Keratinocyte (primary cell): ENCODE measurements around the gene ACAN. TPM values are rescaled to one million over a fixed set of nuclear protein-coding genes. Genes with fewer than 3 reads are reported as not detected.

Experiments
- DNase-seq: peaks from one replicate; pipeline ENCODE4 v3.0.0-alpha.2; 2011; ENCODE audit warnings: low read depth, missing footprints, low spot score
- FAIRE-seq: peaks from 2 replicates; lab custom pipeline; 2011; peaks lifted over from hg19 to GRCh38; lab: Jason Lieb, UNC
- H2AFZ ChIP-seq: 2 replicates; pipeline ENCODE4 v1.6.0; 2012; ENCODE audit warnings: low read length, control low read depth, inconsistent platforms; ENCODE audit not compliant: control insufficient read depth
- H3K27ac ChIP-seq: 2 replicates; pipeline ENCODE4 v1.5.1; 2011; ENCODE audit warnings: low read length; ENCODE audit not compliant: control insufficient read depth, insufficient read depth
- H3K27me3 ChIP-seq: 3 replicates; pipeline ENCODE4 v1.6.0; 2011; ENCODE audit warnings: low read length; ENCODE audit not compliant: control insufficient read depth, insufficient read depth; ENCODE audit errors: extremely low read depth
- H3K36me3 ChIP-seq, 2 experiments: 2 replicates in 1 of 2; 3 replicates in 1 of 2; pipeline ENCODE4 v1.5.1; 2011; ENCODE audit warnings: low read length in 2 of 2, mild to moderate bottlenecking in 1 of 2; ENCODE audit not compliant: control insufficient read depth in 2 of 2, insufficient read depth in 2 of 2; ENCODE audit errors: extremely low read depth in 1 of 2
- H3K4me1 ChIP-seq: 3 replicates; pipeline ENCODE4 v1.5.1; 2011; ENCODE audit warnings: low read length; ENCODE audit not compliant: control insufficient read depth, insufficient read depth; ENCODE audit errors: extremely low read depth
- H3K4me2 ChIP-seq: 3 replicates; pipeline ENCODE4 v1.6.0; 2011; ENCODE audit warnings: low read depth, low read length; ENCODE audit not compliant: control insufficient read depth, insufficient read depth; ENCODE audit errors: extremely low read depth
- H3K4me3 ChIP-seq, 3 experiments: fragments of 200-600 bp in 1 of 3; sonication (generic) in 1 of 3; 2 replicates in 2 of 3; 3 replicates in 1 of 3; pipeline ENCODE4 v1.5.1; 2011 to 2016; ENCODE audit warnings: low read length in 3 of 3, mild to moderate bottlenecking in 3 of 3, control low read depth in 2 of 3, inconsistent platforms in 1 of 3, low read depth in 1 of 3, mixed read lengths in 1 of 3, mixed run types in 1 of 3, moderate library complexity in 1 of 3; ENCODE audit not compliant: control insufficient read depth in 2 of 3, insufficient read depth in 2 of 3; ENCODE audit errors: extremely low read depth in 1 of 3
- H3K79me2 ChIP-seq: 2 replicates; pipeline ENCODE4 v1.6.0; 2012; ENCODE audit warnings: low read length; ENCODE audit not compliant: control insufficient read depth, insufficient read depth
- H3K9ac ChIP-seq: 3 replicates; pipeline ENCODE4 v1.6.0; 2011; ENCODE audit warnings: low read length; ENCODE audit not compliant: control insufficient read depth, insufficient read depth; ENCODE audit errors: extremely low read depth
- H3K9me1 ChIP-seq: 3 replicates; pipeline ENCODE4 v1.6.0; 2011; ENCODE audit warnings: low read length; ENCODE audit not compliant: control insufficient read depth, insufficient read depth; ENCODE audit errors: extremely low read depth
- H3K9me3 ChIP-seq: 2 replicates; pipeline ENCODE4 v1.5.1; 2012; ENCODE audit warnings: low read depth, low read length; ENCODE audit not compliant: control insufficient read depth
- H4K20me1 ChIP-seq: 3 replicates; pipeline ENCODE4 v1.6.0; 2011; ENCODE audit warnings: low read length; ENCODE audit not compliant: control insufficient read depth, insufficient read depth; ENCODE audit errors: extremely low read depth
- EZH2 ChIP-seq: IDR thresholded peaks from one replicate; pipeline ENCODE4 v1.6.1; 2012; ENCODE audit warnings: inconsistent platforms, mild to moderate bottlenecking, low read length, moderate library complexity
- dilution Hi-C: fragments of 300-500 bp; cut with MboI; formaldehyde crosslinking; loops from one replicate; pipeline ENCODE4 v1.7.0; 2020; ENCODE audit warnings: low sequenced_read_pairs; ENCODE audit not compliant: extremely low pct_ligation_motif_present
- polyA plus RNA-seq, 5 experiments: library from polyadenylated mRNA; depleted of rRNA in 3 of 5; stranded (reverse) in 3 of 5; stranded (forward) in 1 of 5; unstranded in 1 of 5; fragments of >200 nt; gene quantifications; 1 replicate in 1 of 5; 2 replicates in 3 of 5; 3 replicates in 1 of 5; pipeline versions ENCODE4 v1.2.1 to v1.2.3, GENCODE V29; 2011 to 2012; ENCODE audit warnings: missing spikeins in 2 of 5, low read depth in 1 of 5, low replicate concordance in 1 of 5
- TF ChIP-seq, protein P1 (sequence below), 3 experiments: IDR thresholded peaks in 1 of 3; conservative IDR thresholded peaks in 1 of 3; optimal IDR thresholded peaks in 1 of 3; 2 replicates in 2 of 3; 3 replicates in 1 of 3; pipeline versions ENCODE3 to v1.5.1; 2011; ENCODE audit warnings: low read length in 3 of 3, mild to moderate bottlenecking in 3 of 3, moderate library complexity in 2 of 3, control low read depth in 1 of 3, inconsistent platforms in 1 of 3; ENCODE audit not compliant: insufficient read depth in 2 of 3; ENCODE audit errors: extremely low read depth in 1 of 3

ACAN gene
- polyA plus RNA-seq, 1 donor (not counting 4 experiments of a cell fraction or from before 2014, with no cell fraction given) = not detected

DNA sequence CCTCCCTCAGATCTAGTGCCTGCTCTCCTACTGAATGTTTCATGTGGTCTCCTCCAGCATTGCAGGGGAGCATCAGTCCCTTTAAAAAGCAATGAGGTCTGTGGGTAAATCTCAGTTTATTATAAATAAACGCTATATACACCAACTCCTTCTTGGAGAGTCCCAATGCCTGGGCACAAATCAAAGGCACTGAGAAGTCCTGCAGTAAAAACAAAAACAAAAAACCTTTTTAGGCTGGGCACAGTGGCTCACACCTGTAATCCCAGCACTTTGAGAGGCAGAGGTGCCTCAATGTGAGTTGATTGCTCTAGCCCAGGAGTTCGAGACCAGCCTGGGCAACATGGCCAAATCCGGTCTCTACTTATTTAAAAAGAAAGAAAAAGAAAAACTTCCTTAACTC lies 45.0 kb downstream of the ACAN start:
- dilution Hi-C loops = no loop called here
- no peak overlapping the region for H3K27ac ChIP-seq
- TF ChIP-seq, protein P1, sequence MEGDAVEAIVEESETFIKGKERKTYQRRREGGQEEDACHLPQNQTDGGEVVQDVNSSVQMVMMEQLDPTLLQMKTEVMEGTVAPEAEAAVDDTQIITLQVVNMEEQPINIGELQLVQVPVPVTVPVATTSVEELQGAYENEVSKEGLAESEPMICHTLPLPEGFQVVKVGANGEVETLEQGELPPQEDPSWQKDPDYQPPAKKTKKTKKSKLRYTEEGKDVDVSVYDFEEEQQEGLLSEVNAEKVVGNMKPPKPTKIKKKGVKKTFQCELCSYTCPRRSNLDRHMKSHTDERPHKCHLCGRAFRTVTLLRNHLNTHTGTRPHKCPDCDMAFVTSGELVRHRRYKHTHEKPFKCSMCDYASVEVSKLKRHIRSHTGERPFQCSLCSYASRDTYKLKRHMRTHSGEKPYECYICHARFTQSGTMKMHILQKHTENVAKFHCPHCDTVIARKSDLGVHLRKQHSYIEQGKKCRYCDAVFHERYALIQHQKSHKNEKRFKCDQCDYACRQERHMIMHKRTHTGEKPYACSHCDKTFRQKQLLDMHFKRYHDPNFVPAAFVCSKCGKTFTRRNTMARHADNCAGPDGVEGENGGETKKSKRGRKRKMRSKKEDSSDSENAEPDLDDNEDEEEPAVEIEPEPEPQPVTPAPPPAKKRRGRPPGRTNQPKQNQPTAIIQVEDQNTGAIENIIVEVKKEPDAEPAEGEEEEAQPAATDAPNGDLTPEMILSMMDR (optimal IDR thresholded peaks at IDR 0.05 in 1 of 3, IDR thresholded peaks at IDR 0.05 in 1 of 3, conservative IDR thresholded peaks at IDR 0.05 in 1 of 3; ENCODE audit: extremely low read depth in 1 of 3, insufficient read depth in 2 of 3, low read length in 3 of 3) = no peak
- TF ChIP-seq EZH2 = no peak
- DNase-seq (no peak), FAIRE-seq (no peak)
- H3K4me2 ChIP-seq = no peak overlapping the region
- H3K9me1 ChIP-seq = no peaks in the 10 kb centered on the region
- no peaks in the 10 kb centered on the region for H3K79me2 ChIP-seq
- no peaks in the 10 kb centered on the region for H4K20me1 ChIP-seq
- no peaks in the 10 kb centered on the region for H3K36me3 ChIP-seq
- H2AFZ ChIP-seq = no peak overlapping the region
- H3K4me3 ChIP-seq = no peak overlapping the region
- peaks cover 2% of the 10 kb centered on the region for H3K27me3 ChIP-seq
- no peak overlapping the region for H3K9ac ChIP-seq
- H3K4me1 ChIP-seq = no peaks in the 10 kb centered on the region
- H3K9me3 ChIP-seq = no peaks in the 10 kb centered on the region

- no peaks in the 10 kb centered on the region for H3K4me1 ChIP-seq
- H3K27ac ChIP-seq = no peak overlapping the region
- H3K79me2 ChIP-seq = no peaks in the 10 kb centered on the region
- FAIRE-seq (no peak), DNase-seq (no peak)
- no peak overlapping the region for H3K4me3 ChIP-seq
- H4K20me1 ChIP-seq = no peaks in the 10 kb centered on the region
- no peaks in the 10 kb centered on the region for H3K9me1 ChIP-seq
- H3K27me3 ChIP-seq = peaks cover 2% of the 10 kb centered on the region
- H3K9ac ChIP-seq = no peak overlapping the region
- H2AFZ ChIP-seq = no peak overlapping the region
- no peak overlapping the region for H3K4me2 ChIP-seq
- dilution Hi-C loops = no loop called here
- H3K9me3 ChIP-seq = no peaks in the 10 kb centered on the region
- no peaks in the 10 kb centered on the region for H3K36me3 ChIP-seq
- no peak for TF ChIP-seq EZH2
- TF ChIP-seq, protein P1 (optimal IDR thresholded peaks at IDR 0.05 in 1 of 3, IDR thresholded peaks at IDR 0.05 in 1 of 3, conservative IDR thresholded peaks at IDR 0.05 in 1 of 3; ENCODE audit: extremely low read depth in 1 of 3, insufficient read depth in 2 of 3, low read length in 3 of 3) = no peak
Measured at GRCh38 chr15:88849376-88850072, 46.3 kb downstream of the ACAN start.
